ENCODE data around the gene ZNF100.
"Not testable (repeated sequence)": the region's sequence is repeated elsewhere in the genome, so short reads cannot be mapped to it uniquely, and the experiment has no call there.

ZNF100 gene

DNA sequence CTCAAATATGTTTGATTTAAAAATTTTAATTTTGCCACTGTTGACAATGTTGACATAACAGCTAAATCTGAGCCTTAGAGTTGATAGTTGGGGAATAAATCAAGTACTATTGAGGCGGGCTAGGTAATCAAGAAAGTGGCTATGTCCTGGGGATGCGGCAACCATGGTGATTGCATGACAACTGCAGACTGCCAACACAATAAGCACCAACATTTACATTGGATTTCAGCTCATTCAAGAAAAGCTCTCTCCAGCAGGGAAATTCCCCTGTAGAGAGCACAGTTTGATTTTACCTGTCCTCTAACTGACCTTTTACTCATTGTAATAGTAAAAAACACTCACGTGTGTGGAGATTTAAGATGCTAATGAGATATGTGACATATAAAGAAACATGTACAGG, 63.1 kb downstream of the ZNF100 start:
- no peak for DNase-seq (ENCODE audit: low read depth)

GRCh38 chr19:21699197-21699596, 68.2 kb downstream of the ZNF100 start:
- no peak for DNase-seq (ENCODE audit: low read depth)

DNA sequence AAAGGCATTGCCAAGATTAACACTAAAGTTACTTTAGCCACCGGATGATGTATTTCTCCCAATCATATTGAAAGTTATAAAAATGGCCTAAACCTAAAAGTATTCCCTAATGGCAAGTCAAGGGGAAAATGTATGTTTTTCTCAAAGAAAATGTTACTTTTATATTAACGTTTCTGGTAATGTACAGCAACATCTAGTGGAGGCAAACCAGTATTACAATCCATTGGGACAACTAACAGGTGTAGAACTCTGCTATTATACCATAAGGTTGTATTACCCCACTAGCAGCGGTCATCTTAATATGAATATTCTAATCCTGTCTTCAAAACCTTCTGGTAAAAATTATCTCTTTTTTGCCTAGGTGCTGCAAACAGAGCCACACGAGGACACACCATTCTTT, 69.2 kb downstream of the ZNF100 start:
- no peak for DNase-seq (ENCODE audit: low read depth)

DNA sequence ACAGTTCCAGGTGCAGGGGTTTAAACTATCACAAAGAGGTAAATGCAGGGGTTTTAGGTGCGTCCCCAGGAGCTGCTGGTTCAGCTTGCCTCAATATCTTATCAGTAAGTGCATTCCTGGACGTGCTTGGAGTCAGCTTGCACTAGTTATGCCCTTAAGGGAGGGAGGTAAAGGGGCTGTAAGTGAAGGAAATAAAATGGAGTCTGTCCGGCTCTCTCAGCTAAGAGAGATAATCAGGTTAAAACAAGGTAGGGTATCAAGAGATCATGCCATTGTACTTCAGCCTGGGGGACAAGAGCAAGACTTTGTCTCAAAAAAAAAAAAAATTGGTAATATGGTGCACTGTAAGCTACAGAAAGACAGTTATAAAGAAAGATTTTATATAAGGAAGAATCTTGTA, 69.7 kb downstream of the ZNF100 start:
- no peak for DNase-seq (ENCODE audit: low read depth)

- no peak for DNase-seq (ENCODE audit: low read depth)
Measured at GRCh38 chr19:21694171-21694906, 73.0 kb downstream of the ZNF100 start.

GRCh38 chr19:21693399-21693798, 74.0 kb downstream of the ZNF100 start:
- DNase-seq (ENCODE audit: low read depth), result no peak

GRCh38 chr19:21691661-21692060, 75.7 kb downstream of the ZNF100 start:
- DNase-seq (ENCODE audit: low read depth), result no peak

DNA sequence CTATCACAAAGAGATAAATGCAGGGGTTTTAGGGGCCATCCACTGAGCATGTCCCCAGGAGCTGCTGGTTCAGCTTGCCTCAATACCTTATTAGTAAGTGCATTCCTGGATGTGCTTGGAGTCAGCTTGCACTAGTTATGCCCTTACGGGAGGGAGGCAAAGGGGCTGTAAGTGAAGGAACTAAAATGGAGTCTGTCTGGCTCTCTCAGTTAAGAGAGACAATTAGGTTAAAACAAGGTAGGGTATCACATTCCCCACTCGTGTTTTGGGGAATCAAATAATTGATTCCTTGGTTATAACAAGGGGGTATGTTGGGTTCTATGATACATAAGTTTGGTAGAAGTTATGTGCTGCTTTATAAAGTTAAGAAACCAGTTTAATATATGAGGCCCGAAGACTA, 78.9 kb downstream of the ZNF100 start:
- no peak for DNase-seq (ENCODE audit: low read depth)

GRCh38 chr19:21680671-21681070, 86.7 kb downstream of the ZNF100 start:
- no peak for DNase-seq (ENCODE audit: low read depth)

GRCh38 chr19:21680026-21680425, 87.4 kb downstream of the ZNF100 start:
- DNase-seq (ENCODE audit: low read depth), result no peak

DNA sequence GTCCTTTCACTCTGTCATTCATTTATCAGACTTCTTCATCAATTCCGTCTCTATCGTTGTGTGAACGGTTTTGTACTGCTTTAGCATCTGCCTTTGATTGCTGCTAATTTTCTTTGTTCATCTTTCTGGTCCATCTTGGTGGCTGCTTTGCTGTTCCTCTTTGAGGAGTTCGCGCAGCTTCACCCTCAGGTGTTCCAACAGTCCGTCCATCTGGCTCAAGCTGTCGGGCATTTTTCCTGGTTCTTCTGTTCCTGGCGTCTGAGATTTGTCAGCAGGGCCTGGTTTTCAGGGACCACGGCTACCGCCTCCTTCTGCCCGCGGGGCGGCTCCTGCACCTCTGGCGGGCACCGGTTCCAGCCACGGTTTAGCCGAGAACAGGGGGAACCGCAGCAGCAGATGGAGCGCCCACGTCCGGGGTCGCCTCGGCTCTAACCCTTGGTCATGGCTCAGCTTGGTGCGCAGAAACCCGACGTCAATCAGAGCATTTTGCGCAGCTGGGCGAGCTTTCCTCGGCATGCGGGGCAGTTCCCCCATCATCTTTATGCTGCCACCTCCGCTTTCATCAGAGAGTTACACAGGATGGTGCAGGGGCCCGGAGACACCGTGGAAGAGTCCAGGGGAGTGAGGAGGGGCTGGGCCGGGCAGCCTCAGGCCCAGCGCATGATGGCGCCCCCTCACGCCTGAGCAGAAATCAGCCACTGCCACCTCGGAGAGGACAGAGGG, 89.5 kb downstream of the ZNF100 start:
- no peak for DNase-seq (ENCODE audit: low read depth)

DNA sequence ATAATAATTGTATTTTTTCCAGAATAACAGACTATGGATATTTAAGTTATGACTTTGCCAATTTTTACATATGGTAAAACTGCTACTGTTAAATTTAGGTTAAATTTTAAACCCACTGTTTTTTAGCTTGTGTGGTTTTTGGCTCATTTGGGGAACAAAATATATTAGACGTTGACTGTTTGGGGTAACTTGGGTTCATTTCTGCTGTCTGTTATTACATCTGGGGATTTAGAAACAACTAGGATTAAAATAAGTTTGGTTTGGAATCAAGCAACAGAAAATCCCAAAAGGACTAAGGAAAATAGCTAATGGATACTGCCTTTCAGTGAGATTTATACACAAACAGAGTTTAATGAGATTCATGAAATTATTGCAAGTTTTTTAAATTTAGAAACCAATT, 92.9 kb downstream of the ZNF100 start:
- DNase-seq (ENCODE audit: low read depth), result no peak

DNA sequence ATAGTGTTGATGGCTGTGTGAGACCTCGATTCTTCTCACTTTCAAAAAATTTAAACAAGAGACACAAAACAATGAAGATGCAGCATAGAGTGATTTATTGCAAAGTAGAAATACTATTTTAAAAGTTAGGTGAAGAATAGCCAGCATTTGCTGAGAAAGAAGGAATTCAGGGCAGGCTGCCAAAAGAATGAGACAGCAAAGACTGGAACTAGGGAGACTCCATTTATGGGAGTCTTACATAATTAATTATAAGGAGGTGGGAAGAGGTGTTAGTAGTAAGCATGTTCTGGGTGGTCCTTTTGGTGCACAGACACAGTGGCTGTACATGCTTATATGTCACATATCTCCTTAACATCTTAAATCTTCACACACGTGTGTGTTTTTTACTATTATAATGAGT, 93.9 kb downstream of the ZNF100 start:
- not testable (repeated sequence) for DNase-seq (ENCODE audit: low read depth)
